SU-DHL-6 (cell line): ENCODE data around the gene AGRN.

Experiments
- H2AFZ ChIP-seq: fragments of 200-600 bp; sonication (generic); 2 replicates; pipeline ENCODE4 v1.6.1; 2014; ENCODE audit warnings: low read depth, mild to moderate bottlenecking, moderate library complexity, mixed read lengths, antibody characterized with exemption, low read length; ENCODE audit not compliant: severe bottlenecking
- H3F3A ChIP-seq: fragments of 200-600 bp; shearing (Covaris generic); 2 replicates; pipeline ENCODE4 v1.6.0; 2016; ENCODE audit warnings: antibody characterized with exemption, mild to moderate bottlenecking; ENCODE audit not compliant: insufficient read depth
- H3K27ac ChIP-seq: fragments of 200-600 bp; sonication (generic); 2 replicates; pipeline ENCODE4 v1.5.1; 2016; ENCODE audit warnings: low read depth, mild to moderate bottlenecking, low read length, moderate library complexity, mixed read lengths
- H3K27me3 ChIP-seq: fragments of 200-600 bp; sonication (generic), shearing (Covaris generic); 2 replicates; pipeline ENCODE4 v1.6.0; 2014; ENCODE audit warnings: mild to moderate bottlenecking, low read length
- H3K36me3 ChIP-seq: fragments of 200-600 bp; sonication (generic); 2 replicates; pipeline ENCODE4 v1.6.1; 2014; ENCODE audit warnings: mild to moderate bottlenecking, low read length, mixed read lengths
- H3K4me2 ChIP-seq: fragments of 300-600, 200-600 bp; shearing (Covaris generic), sonication (generic); 2 replicates; pipeline ENCODE4 v1.6.0; 2014; ENCODE audit warnings: low read length, low read depth, mild to moderate bottlenecking; ENCODE audit not compliant: poor library complexity, severe bottlenecking
- H3K4me3 ChIP-seq: fragments of 200-600 bp; sonication (generic); 2 replicates; pipeline ENCODE4 v1.5.1; 2014; ENCODE audit warnings: antibody characterized with exemption, low read length, mild to moderate bottlenecking, mixed read lengths; ENCODE audit not compliant: insufficient read depth, poor library complexity, severe bottlenecking
- H3K79me2 ChIP-seq: fragments of 200-600 bp; sonication (generic); 2 replicates; pipeline ENCODE4 v1.6.1; 2014; ENCODE audit warnings: mild to moderate bottlenecking, low read length, moderate library complexity; ENCODE audit not compliant: insufficient read depth
- H3K9ac ChIP-seq: fragments of 200-600 bp; sonication (generic); 2 replicates; pipeline ENCODE4 v1.7.0; 2014; ENCODE audit warnings: mild to moderate bottlenecking, low read length
- H3K9me2 ChIP-seq: fragments of 200-600 bp; sonication (generic); replicated peaks from 2 replicates; pipeline ENCODE4 v1.6.1; 2014; ENCODE audit warnings: low read length; ENCODE audit not compliant: insufficient read depth
- H3K9me3 ChIP-seq: fragments of 200-600 bp; sonication (generic); 2 replicates; pipeline ENCODE4 v1.6.1; 2014; ENCODE audit warnings: low read length, mixed read lengths; ENCODE audit not compliant: insufficient read depth
- H4K20me1 ChIP-seq: fragments of 200-600 bp; sonication (generic); 2 replicates; pipeline ENCODE4 v1.6.1; 2014; ENCODE audit warnings: low read depth, mild to moderate bottlenecking, antibody characterized with exemption, low read length, moderate library complexity, mixed read lengths
- CTCF ChIP-seq: fragments of 200-600 bp; sonication (generic); IDR thresholded peaks from one replicate; pipeline ENCODE4 v1.5.1; 2017; ENCODE audit warnings: antibody characterized with exemption, mild to moderate bottlenecking, low read length, moderate library complexity; ENCODE audit not compliant: insufficient read depth, poor library complexity, severe bottlenecking
- EZH2phosphoT487 ChIP-seq: fragments of 200-600 bp; sonication (generic), shearing (Covaris generic); conservative IDR thresholded peaks from 2 replicates; pipeline ENCODE4 v1.6.1; 2018; ENCODE audit warnings: mild to moderate bottlenecking, antibody characterized with exemption, low read length, moderate library complexity, mixed read lengths

AGRN gene

GRCh38 chr1:995665-996633 is 24.0 kb upstream of the AGRN start:
- Histone ChIP-seq H3K79me2 (no peaks in the 10 kb centered on the region), H4K20me1 (no peaks in the 10 kb centered on the region), H3K9me2 (no peaks in the 10 kb centered on the region), H3K9me3 (no peaks in the 10 kb centered on the region), H3K27ac (no peak overlapping the region), H3F3A (no peaks in the 10 kb centered on the region), H3K9ac (no peak overlapping the region), H3K4me2 (no peak overlapping the region), H3K4me3 (no peak overlapping the region), H3K36me3 (no peaks in the 10 kb centered on the region), H3K27me3 (no peaks in the 10 kb centered on the region), H2AFZ (no peak overlapping the region)
- TF ChIP-seq CTCF (no peak), EZH2phosphoT487 (no peak)

- H3K9me3 ChIP-seq: no peaks in the 10 kb centered on the region
- H3K9ac ChIP-seq: no peak overlapping the region
- no peak overlapping the region for H3K4me3 ChIP-seq
- H3K27ac ChIP-seq: no peak overlapping the region
- H3K36me3 ChIP-seq: no peaks in the 10 kb centered on the region
- no peaks in the 10 kb centered on the region for H3K79me2 ChIP-seq
- TF ChIP-seq CTCF: no peak
- no peak for TF ChIP-seq EZH2phosphoT487
- H4K20me1 ChIP-seq: no peaks in the 10 kb centered on the region
- no peak overlapping the region for H3K4me2 ChIP-seq
- no peak overlapping the region for H2AFZ ChIP-seq
- H3F3A ChIP-seq: no peaks in the 10 kb centered on the region
- H3K27me3 ChIP-seq: no peaks in the 10 kb centered on the region
- H3K9me2 ChIP-seq: no peaks in the 10 kb centered on the region
Observed at GRCh38 chr1:996851-997712, 22.8 kb upstream of the AGRN start.

GRCh38 chr1:997713-997992 is 22.3 kb upstream of the AGRN start:
- Histone ChIP-seq H2AFZ (no peak overlapping the region), H3F3A (no peaks in the 10 kb centered on the region), H3K9me3 (no peaks in the 10 kb centered on the region), H3K4me2 (no peak overlapping the region), H3K4me3 (no peak overlapping the region), H4K20me1 (no peaks in the 10 kb centered on the region), H3K27me3 (no peaks in the 10 kb centered on the region), H3K9me2 (no peaks in the 10 kb centered on the region), H3K27ac (no peak overlapping the region), H3K36me3 (no peaks in the 10 kb centered on the region), H3K79me2 (no peaks in the 10 kb centered on the region), H3K9ac (no peak overlapping the region)
- TF ChIP-seq EZH2phosphoT487: no peak
